Left renal pelvis (tissue), 4 donors: ENCODE measurements around the gene ZFP1. TPM values are rescaled to one million over a fixed set of nuclear protein-coding genes. Genes with fewer than 3 reads are reported as not detected.
"Not testable (repeated sequence)": the region's sequence is repeated elsewhere in the genome, so short reads cannot be mapped to it uniquely, and the experiment has no call there.

Experiments
- DNase-seq, 4 donors: peaks; one replicate each; pipeline ENCODE4 v3.0.0-alpha.2; 2013; ENCODE audit warnings: low read depth in 4 of 4, low spot score in 3 of 4
- polyA plus RNA-seq, 4 donors: library from polyadenylated mRNA; unstranded; fragments of 120-200 nt; gene quantifications; one replicate each; pipeline ENCODE4 v1.2.1, GENCODE V29; 2013; ENCODE audit not compliant: insufficient read length in 4 of 4

Gene ZFP1
- polyA plus RNA-seq, 4 donors: 21.4 to 33.9 (median 28.3) TPM

DNA sequence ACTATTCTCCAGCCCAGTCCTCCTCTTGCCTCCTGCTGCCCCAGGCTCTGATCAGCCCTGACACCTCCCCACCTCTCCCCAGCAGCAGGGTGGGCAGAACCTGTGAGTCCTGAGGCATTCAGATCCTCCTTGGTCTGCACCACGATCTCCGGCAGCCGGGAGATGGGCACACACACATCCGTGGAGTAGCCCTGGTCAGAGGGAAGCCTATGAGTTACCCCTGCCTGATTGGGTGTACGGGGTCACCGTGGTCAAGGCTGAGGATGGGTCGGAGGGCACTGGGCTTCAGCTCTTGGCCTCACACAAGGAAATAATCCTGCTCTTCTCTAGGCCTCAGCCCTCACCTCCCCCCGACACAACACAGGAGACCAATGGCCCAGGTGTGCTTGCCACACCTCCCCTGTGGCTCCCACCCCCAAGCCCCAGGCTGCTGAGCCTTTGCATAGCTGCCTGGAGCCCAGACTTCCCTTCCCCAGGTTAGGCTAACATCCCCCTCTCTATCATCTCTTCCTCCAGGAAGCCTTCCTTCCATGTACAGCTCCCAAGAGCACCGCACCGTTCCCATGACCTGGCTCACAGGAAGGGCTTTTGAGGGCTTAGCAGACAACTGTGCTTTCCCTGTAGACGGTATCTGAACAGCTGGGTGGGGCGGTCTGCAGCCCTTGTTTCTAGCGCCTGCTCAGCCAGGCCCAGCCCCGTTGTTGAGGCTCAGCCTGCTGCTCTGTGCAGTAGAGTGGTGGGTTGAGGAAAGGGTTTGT lies 35.4 kb upstream of the ZFP1 start:
- no peak for DNase-seq

DNA sequence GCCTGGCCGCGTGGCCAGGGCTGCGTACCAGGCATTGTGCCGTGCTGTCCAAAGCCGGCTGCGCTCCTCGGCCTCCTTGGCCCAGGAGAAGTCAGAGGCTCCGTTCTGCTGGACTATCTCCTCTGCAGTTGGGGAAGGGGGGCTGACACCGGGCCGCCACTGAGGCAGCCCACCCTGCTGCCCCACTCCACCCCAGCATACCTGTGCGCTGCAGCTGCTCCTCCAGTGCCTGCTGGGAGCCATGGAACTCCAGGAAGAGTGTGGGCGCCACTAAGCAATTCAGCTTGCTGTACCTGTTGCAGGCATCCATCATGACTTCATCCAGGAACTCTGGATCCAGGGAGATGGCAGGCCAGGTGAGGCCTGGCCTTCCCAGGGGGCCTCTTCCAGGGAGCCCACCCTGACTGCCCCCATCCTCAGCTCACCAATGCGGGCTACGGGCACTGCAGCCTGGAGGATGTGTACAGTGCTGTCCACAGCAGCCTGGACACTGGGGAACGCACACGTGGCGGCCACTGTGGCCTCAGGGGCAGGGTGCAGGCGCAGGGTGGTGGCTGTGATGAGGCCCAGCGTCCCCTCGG lies 34.7 kb upstream of the ZFP1 start:
- no peak for DNase-seq

DNA sequence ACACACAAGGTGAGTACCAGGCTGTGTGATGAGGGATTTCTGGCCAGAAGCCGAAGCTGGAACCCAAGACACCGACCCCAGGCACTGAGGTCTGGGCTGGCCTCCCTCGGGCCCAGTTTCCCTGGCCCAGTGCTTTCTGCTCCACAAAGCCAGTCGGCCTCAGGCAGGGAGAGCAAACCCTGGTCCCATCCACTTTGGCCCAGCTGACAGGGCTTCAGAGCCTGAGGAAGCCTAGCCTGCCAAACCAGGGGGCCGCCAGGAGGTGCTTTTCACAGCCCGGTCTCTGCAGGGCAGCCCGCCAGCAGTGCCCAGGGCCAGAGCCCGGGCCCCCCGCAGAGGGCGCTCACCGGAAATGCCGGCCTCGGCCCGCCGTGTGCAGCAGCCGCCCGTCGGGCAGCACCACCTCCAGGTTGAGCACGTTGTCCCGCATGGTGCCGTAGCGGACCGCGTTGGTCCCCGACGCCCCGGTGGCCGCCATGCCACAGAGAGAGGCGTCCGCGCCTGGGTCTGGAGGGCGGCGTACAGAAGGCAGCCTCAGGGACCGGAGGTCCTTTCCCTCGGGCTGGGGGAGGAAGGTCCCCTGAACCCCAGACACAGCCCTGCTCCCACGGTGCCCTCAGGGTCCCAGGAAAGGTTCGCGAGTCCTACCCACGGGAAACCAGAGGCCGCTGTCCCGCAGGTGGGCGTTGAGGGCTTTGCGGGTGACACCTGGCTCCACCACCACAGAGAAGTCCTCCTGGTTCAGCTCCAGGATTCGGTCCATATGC lies 34.0 kb upstream of the ZFP1 start:
- DNase-seq: no peak

GRCh38 chr16:75114946-75115825 lies 33.1 kb upstream of the ZFP1 start:
- no peak for DNase-seq

- no peak for DNase-seq
Observed at GRCh38 chr16:75116081-75116910, 32.0 kb upstream of the ZFP1 start, which contains the start of gene LDHD. LDHD (minus strand) TSS chr16:75116780; CDS start chr16:75116720, 60 bp downstream.

GRCh38 chr16:75116911-75117245 lies 31.4 kb upstream of the ZFP1 start:
- no peak for DNase-seq

GRCh38 chr16:75118943-75119539 lies 29.3 kb upstream of the ZFP1 start:
- DNase-seq: no peak

DNA sequence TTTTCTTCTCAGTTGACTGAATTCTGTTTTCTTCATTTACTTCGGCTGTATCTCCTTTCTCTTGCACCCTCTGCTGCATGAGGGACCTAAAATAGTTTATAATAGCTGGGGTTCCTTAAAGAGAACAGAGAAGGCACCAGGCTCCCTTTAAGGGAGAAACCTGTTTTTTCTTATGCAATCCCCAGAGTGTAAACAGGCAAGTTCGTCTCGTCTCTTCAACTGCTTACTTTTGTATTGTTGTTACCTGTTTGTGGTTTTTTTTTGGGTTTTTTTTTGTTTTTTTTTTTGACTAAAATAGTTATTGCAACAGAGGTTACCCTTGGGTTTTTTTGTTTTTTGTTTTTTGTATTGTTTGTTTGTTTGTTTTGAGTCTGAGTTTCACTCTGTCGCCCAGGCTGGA lies 28.1 kb upstream of the ZFP1 start:
- no peak for DNase-seq

DNA sequence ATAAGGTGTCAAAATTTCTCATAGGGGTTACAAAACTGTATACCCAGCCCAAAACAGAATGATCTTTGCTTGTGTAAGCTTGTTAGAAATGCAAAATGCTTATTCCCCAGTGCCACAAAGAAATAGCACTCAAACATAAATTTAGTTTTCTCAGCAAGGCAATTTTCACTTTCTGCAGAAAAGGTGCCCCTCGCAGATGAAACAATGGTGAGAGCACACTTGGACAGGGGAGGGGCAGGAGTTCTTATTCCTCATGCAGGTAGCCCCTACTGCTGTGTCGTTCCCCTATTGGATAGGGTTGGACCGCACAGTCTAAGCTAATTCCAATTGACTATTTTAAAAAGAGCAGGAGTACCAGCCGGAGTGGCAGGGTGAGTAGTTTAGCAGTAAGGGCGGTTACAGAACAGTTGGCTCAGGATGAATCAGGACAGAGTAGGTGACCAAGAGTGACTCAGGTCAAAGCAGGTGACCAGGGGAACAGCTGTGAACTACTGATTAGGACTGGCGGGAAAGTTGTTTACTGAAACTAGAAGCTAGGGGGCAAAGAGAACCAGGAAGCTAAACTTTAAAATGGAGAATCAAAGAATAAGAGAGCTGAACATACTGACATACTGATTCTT lies 26.3 kb upstream of the ZFP1 start:
- no peak for DNase-seq

DNA sequence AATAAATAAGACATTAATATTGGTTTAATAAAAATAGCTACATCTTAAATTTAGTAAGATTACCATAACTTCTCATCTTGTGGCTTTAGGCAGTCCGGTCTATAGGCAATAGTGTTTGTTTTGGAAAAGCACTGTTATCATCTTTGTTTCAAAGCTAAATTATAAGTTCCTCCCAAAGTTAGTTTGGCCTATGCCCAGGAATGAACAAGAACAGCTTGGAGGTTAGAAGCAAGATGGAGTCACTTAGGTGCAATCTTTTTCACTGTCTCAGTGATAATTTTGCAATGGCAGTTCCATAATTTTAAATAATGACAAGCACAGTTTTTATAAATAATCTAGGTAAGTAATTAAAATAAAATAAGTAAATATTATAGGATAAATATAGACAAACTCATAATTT lies 25.7 kb upstream of the ZFP1 start:
- no peak for DNase-seq

- DNase-seq: no peak
Observed at GRCh38 chr16:75127713-75128415, 20.5 kb upstream of the ZFP1 start.

DNA sequence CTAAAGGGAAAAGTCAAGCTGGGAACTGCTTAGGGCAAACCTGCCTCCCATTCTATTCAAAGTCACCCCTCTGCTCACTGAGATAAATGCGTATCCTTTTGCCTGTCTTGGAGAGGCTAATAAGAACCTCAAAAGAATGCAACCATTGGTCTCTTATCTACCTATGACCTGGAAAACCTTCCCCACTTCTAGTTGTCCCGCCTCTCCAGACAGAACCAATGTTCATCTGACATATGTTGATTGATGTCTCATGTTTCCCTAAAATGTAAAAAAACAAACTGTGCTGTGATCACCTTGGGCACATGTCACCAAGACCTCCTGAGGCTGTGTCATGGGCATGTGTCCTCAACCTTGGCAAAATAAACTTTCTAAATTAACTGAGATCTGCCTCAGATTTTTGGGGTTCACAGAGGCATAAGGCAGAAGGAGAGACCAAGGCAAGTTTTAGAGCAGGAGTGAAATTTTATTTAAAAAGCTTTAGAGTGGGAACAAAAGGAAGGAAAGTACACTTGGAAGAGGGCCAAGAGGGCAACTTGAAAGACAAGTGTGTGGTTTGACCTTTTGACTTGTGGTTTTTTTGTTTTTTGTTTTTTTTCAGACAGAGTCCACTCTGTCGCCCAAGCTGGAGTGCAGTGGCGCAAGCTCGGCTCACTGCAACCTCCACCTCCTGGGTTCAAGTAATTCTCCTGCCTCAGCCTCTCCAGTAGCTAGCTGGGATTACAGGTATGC lies 18.7 kb upstream of the ZFP1 start:
- DNase-seq: not testable (repeated sequence)

GRCh38 chr16:75130150-75130771 lies 18.1 kb upstream of the ZFP1 start:
- DNase-seq: no peak

- no peak for DNase-seq
Observed at GRCh38 chr16:75131081-75131480, 17.2 kb upstream of the ZFP1 start.

DNA sequence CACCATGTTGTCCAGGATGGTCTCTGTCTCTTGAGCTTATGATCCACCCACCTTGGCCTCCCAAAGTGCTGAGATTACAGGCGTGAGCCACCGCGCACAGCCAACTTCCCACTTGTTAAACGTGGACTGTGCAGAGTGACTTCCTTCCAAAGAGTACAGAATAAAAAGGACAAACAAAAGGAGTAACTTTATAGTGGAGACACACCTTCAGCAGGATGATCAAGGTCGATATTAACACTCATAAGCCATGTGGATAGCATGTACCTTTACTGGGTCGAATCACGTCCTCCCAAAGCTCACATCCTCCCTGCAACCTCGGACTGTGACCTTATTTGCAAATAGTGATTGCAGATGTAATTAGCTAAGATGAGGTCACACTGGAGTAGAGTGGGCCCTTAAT lies 10.1 kb upstream of the ZFP1 start:
- DNase-seq: no peak

DNA sequence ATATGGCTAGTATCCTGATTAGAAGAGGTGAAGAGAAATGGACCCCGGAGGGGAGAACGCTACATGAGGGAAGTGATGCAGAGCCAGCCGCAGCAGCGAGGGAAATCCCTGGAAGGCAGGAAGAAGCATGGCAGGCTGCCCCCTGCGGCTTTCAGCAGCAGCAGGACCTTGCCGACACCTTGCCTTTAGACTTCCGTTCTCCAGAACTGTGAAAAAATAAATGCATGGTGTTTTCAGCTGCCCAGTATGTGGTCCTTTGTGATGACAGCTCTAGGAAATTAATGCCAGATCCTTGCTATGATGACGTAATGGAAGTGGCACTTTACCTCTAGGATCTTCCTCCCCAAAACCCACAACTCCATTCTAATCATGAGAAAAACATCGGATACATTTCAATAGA lies 9.7 kb upstream of the ZFP1 start:
- no peak for DNase-seq

GRCh38 chr16:75139498-75139897 lies 8.8 kb upstream of the ZFP1 start:
- no peak for DNase-seq
